Immature natural killer cell (primary cell): ENCODE measurements around the gene CCDC178. TPM values are rescaled to one million over a fixed set of nuclear protein-coding genes. Genes with fewer than 3 reads are reported as not detected.
"Not testable (repeated sequence)": the region's sequence is repeated elsewhere in the genome, so short reads cannot be mapped to it uniquely, and the experiment has no call there.

Source experiments
- DNase-seq, 3 donors: peaks; one replicate each; pipeline ENCODE4 v3.0.0; 2022; ENCODE audit warnings: mixed read lengths in 1 of 3
- H3K27ac Mint-ChIP-seq, 6 donors: one replicate each; pipeline ENCODE4 v1.8.0; 2020; ENCODE audit warnings: mixed read lengths in 6 of 6, mild to moderate bottlenecking in 5 of 6, inconsistent platforms in 4 of 6, moderate library complexity in 3 of 6
- H3K27me3 Mint-ChIP-seq, 3 donors: one replicate each; pipeline ENCODE4 v1.8.0; 2020 to 2021; ENCODE audit warnings: low read depth in 3 of 3, mild to moderate bottlenecking in 3 of 3, mixed read lengths in 3 of 3, moderate library complexity in 3 of 3, inconsistent platforms in 1 of 3
- H3K36me3 Mint-ChIP-seq, 3 donors: one replicate each; pipeline ENCODE4 v1.8.0; 2020; ENCODE audit warnings: mixed read lengths in 3 of 3, inconsistent platforms in 2 of 3, mild to moderate bottlenecking in 2 of 3
- H3K4me1 Mint-ChIP-seq, 2 donors: one replicate each; pipeline ENCODE4 v1.8.0; 2020; ENCODE audit warnings: inconsistent platforms in 2 of 2, mild to moderate bottlenecking in 2 of 2, mixed read lengths in 2 of 2, moderate library complexity in 1 of 2
- H3K4me3 Mint-ChIP-seq, 5 donors: one replicate each; pipeline ENCODE4 v1.8.0; 2020; ENCODE audit warnings: mild to moderate bottlenecking in 5 of 5, mixed read lengths in 5 of 5, inconsistent platforms in 3 of 5, moderate library complexity in 3 of 5
- H3K9me3 Mint-ChIP-seq, 6 donors: one replicate each; pipeline ENCODE4 v1.8.0; 2020; ENCODE audit warnings: mild to moderate bottlenecking in 6 of 6, mixed read lengths in 6 of 6, inconsistent platforms in 4 of 6, moderate library complexity in 3 of 6
- polyA plus RNA-seq, 3 donors: library from polyadenylated mRNA; unstranded; fragments of 300-500 nt; fragmentation: Illumina TruSeq; gene quantifications; one replicate each; pipeline ENCODE4 v1.2.3, GENCODE V29; 2021

CCDC178 gene
- polyA plus RNA-seq, 3 donors from 2014 or later: not detected

GRCh38 chr18:32961538-32961937 lies 479.0 kb downstream of the CCDC178 start:
- Mint-ChIP-seq H3K36me3 (no peaks in the 10 kb centered on the region), H3K4me3 (no peak overlapping the region), H3K9me3 (peaks cover 3 to 31% (median 5%) of the 10 kb centered on the region in 6 donors)

GRCh38 chr18:32958746-32959145 lies 481.8 kb downstream of the CCDC178 start:
- no peak for DNase-seq
- no peak overlapping the region for H3K27ac Mint-ChIP-seq
- no peak overlapping the region for H3K4me3 Mint-ChIP-seq
- H3K36me3 Mint-ChIP-seq: no peaks in the 10 kb centered on the region
- peaks cover 3 to 41% (median 8%) of the 10 kb centered on the region in 6 donors for H3K9me3 Mint-ChIP-seq
- no peaks in the 10 kb centered on the region for H3K27me3 Mint-ChIP-seq
- H3K4me1 Mint-ChIP-seq: no peaks in the 10 kb centered on the region

More at GRCh38 chr18:32961538-32961937, 479.0 kb downstream of the CCDC178 start:
- H3K4me1 Mint-ChIP-seq: no peaks in the 10 kb centered on the region
- no peak overlapping the region for H3K27ac Mint-ChIP-seq
- no peak for DNase-seq
- H3K27me3 Mint-ChIP-seq: no peaks in the 10 kb centered on the region

GRCh38 chr18:32956591-32957315 lies 483.8 kb downstream of the CCDC178 start:
- no peak overlapping the region for H3K4me3 Mint-ChIP-seq

GRCh38 chr18:32952318-32952717 lies 488.2 kb downstream of the CCDC178 start:
- H3K9me3 Mint-ChIP-seq: peaks cover 4 to 35% (median 14%) of the 10 kb centered on the region in 6 donors
- H3K27me3 Mint-ChIP-seq, H3K36me3 Mint-ChIP-seq, DNase-seq, H3K4me1 Mint-ChIP-seq, H3K27ac Mint-ChIP-seq, H3K4me3 Mint-ChIP-seq: not testable (repeated sequence)

More at GRCh38 chr18:32956591-32957315, 483.8 kb downstream of the CCDC178 start:
- Mint-ChIP-seq H3K36me3 (peaks cover 0 to 2% (median 0%) of the 10 kb centered on the region in 3 donors), H3K9me3 (peaks cover 6 to 40% (median 11%) of the 10 kb centered on the region in 6 donors), H3K27me3 (peaks cover 0 to 3% (median 0%) of the 10 kb centered on the region in 3 donors), H3K27ac (no peak overlapping the region), H3K4me1 (no peaks in the 10 kb centered on the region)
- DNase-seq: no peak

- Mint-ChIP-seq H3K4me3 (no peak overlapping the region), H3K36me3 (no peaks in the 10 kb centered on the region), H3K4me1 (no peaks in the 10 kb centered on the region), H3K27ac (no peak overlapping the region), H3K27me3 (no peaks in the 10 kb centered on the region), H3K9me3 (peaks cover 0 to 16% (median 7%) of the 10 kb centered on the region in 6 donors)
- DNase-seq: no peak
Observed at GRCh38 chr18:32937597-32937996, 502.9 kb downstream of the CCDC178 start.

GRCh38 chr18:32937066-32937465 lies 503.5 kb downstream of the CCDC178 start:
- Mint-ChIP-seq H3K27me3 (no peaks in the 10 kb centered on the region), H3K27ac (no peak overlapping the region), H3K4me1 (no peaks in the 10 kb centered on the region), H3K9me3 (peaks cover 0 to 15% (median 5%) of the 10 kb centered on the region in 6 donors), H3K36me3 (no peaks in the 10 kb centered on the region), H3K4me3 (no peak overlapping the region)
- no peak for DNase-seq

- Mint-ChIP-seq H3K4me3 (no peak overlapping the region), H3K27me3 (no peaks in the 10 kb centered on the region), H3K9me3 (peaks cover 0 to 12% (median 5%) of the 10 kb centered on the region in 6 donors), H3K36me3 (no peaks in the 10 kb centered on the region), H3K4me1 (no peaks in the 10 kb centered on the region), H3K27ac (no peak overlapping the region)
- DNase-seq: no peak
Observed at GRCh38 chr18:32934201-32934600, 506.3 kb downstream of the CCDC178 start.

- DNase-seq: no peak
- H3K36me3 Mint-ChIP-seq: no peaks in the 10 kb centered on the region
- no peak overlapping the region for H3K27ac Mint-ChIP-seq
- H3K4me1 Mint-ChIP-seq: no peaks in the 10 kb centered on the region
- peaks cover 0 to 4% (median 0%) of the 10 kb centered on the region in 3 donors for H3K27me3 Mint-ChIP-seq
- H3K9me3 Mint-ChIP-seq: peaks cover 0 to 16% (median 2%) of the 10 kb centered on the region in 6 donors
- H3K4me3 Mint-ChIP-seq: no peak overlapping the region
Observed at GRCh38 chr18:32930695-32931301, 509.7 kb downstream of the CCDC178 start.

- no peaks in the 10 kb centered on the region for H3K36me3 Mint-ChIP-seq
- peaks cover 0 to 4% (median 0%) of the 10 kb centered on the region in 3 donors for H3K27me3 Mint-ChIP-seq
- DNase-seq: no peak
- H3K27ac Mint-ChIP-seq: no peak overlapping the region
- H3K4me3 Mint-ChIP-seq: no peak overlapping the region
- no peaks in the 10 kb centered on the region for H3K4me1 Mint-ChIP-seq
- peaks cover 0 to 11% (median 4%) of the 10 kb centered on the region in 6 donors for H3K9me3 Mint-ChIP-seq
Observed at GRCh38 chr18:32929213-32929612, 511.3 kb downstream of the CCDC178 start.

GRCh38 chr18:32922951-32923430 lies 517.5 kb downstream of the CCDC178 start:
- Mint-ChIP-seq H3K9me3 (peaks cover 1 to 25% (median 4%) of the 10 kb centered on the region in 6 donors), H3K36me3 (no peaks in the 10 kb centered on the region)

GRCh38 chr18:32920796-32921787 lies 519.4 kb downstream of the CCDC178 start:
- Mint-ChIP-seq H3K4me1 (no peaks in the 10 kb centered on the region), H3K27ac (no peak overlapping the region), H3K27me3 (no peaks in the 10 kb centered on the region), H3K36me3 (no peaks in the 10 kb centered on the region), H3K9me3 (peaks cover 1 to 27% (median 4%) of the 10 kb centered on the region in 6 donors), H3K4me3 (no peak overlapping the region)
- DNase-seq: no peak

More at GRCh38 chr18:32922951-32923430, 517.5 kb downstream of the CCDC178 start:
- H3K27me3 Mint-ChIP-seq: peaks cover 0 to 2% (median 0%) of the 10 kb centered on the region in 3 donors
- no peak overlapping the region for H3K27ac Mint-ChIP-seq
- DNase-seq: no peak
- H3K4me1 Mint-ChIP-seq: no peaks in the 10 kb centered on the region
- H3K4me3 Mint-ChIP-seq: no peak overlapping the region

GRCh38 chr18:32919799-32920198 lies 520.7 kb downstream of the CCDC178 start:
- H3K27me3 Mint-ChIP-seq: no peaks in the 10 kb centered on the region
- peaks cover 0 to 27% (median 3%) of the 10 kb centered on the region in 6 donors for H3K9me3 Mint-ChIP-seq
- no peaks in the 10 kb centered on the region for H3K4me1 Mint-ChIP-seq
- DNase-seq: no peak
- H3K27ac Mint-ChIP-seq: no peak overlapping the region
- no peaks in the 10 kb centered on the region for H3K36me3 Mint-ChIP-seq
- H3K4me3 Mint-ChIP-seq: no peak overlapping the region

GRCh38 chr18:32918692-32919250 lies 521.8 kb downstream of the CCDC178 start:
- Mint-ChIP-seq H3K4me3 (no peak overlapping the region), H3K9me3 (peaks cover 3 to 24% (median 5%) of the 10 kb centered on the region in 6 donors), H3K4me1 (no peaks in the 10 kb centered on the region), H3K27me3 (peaks cover 0 to 2% (median 0%) of the 10 kb centered on the region in 3 donors), H3K36me3 (no peaks in the 10 kb centered on the region), H3K27ac (no peak overlapping the region)
- no peak for DNase-seq
